Astrocyte (in vitro differentiated cells and primary cell): ENCODE measurements around the gene PXDN. TPM values are rescaled to one million over a fixed set of nuclear protein-coding genes. Genes with fewer than 3 reads are reported as not detected.
"Not testable (repeated sequence)": the region's sequence is repeated elsewhere in the genome, so short reads cannot be mapped to it uniquely, and the experiment has no call there.

Experiments used
- DNase-seq: peaks from one replicate; pipeline ENCODE4 v3.0.0-alpha.2; 2010; ENCODE audit warnings: low read depth
- FAIRE-seq: peaks from 2 replicates; lab custom pipeline; 2011; peaks lifted over from hg19 to GRCh38; lab: Jason Lieb, UNC
- H2AFZ ChIP-seq: 2 replicates; pipeline ENCODE4 v1.6.0; 2012; ENCODE audit warnings: low read depth, low read length, inconsistent platforms
- H3K27ac ChIP-seq: 2 replicates; pipeline ENCODE4 v1.5.1; 2011; ENCODE audit warnings: low read depth, low read length, inconsistent platforms
- H3K27me3 ChIP-seq: 2 replicates; pipeline ENCODE4 v1.6.0; 2011; ENCODE audit warnings: low read length, inconsistent platforms; ENCODE audit not compliant: insufficient read depth
- H3K36me3 ChIP-seq: 2 replicates; pipeline ENCODE4 v1.5.1; 2011; ENCODE audit warnings: low read length, inconsistent platforms; ENCODE audit not compliant: insufficient read depth
- H3K4me1 ChIP-seq: 2 replicates; pipeline ENCODE4 v1.5.1; 2011; ENCODE audit warnings: low read length, inconsistent platforms; ENCODE audit not compliant: insufficient read depth
- H3K4me2 ChIP-seq: 2 replicates; pipeline ENCODE4 v1.6.0; 2012; ENCODE audit warnings: low read length, inconsistent platforms
- H3K4me3 ChIP-seq: 2 replicates; pipeline ENCODE4 v1.5.1; 2011; ENCODE audit warnings: low read depth, mild to moderate bottlenecking, low read length, inconsistent platforms; ENCODE audit not compliant: insufficient read depth
- H3K79me2 ChIP-seq: 2 replicates; pipeline ENCODE4 v1.6.0; 2012; ENCODE audit warnings: mild to moderate bottlenecking, low read length, inconsistent platforms; ENCODE audit not compliant: insufficient read depth
- H3K9ac ChIP-seq: 2 replicates; pipeline ENCODE4 v1.6.0; 2012; ENCODE audit warnings: mild to moderate bottlenecking, low read length, inconsistent platforms
- H3K9me3 ChIP-seq: 2 replicates; pipeline ENCODE4 v1.5.1; 2012; ENCODE audit warnings: low read depth, mild to moderate bottlenecking, low read length, inconsistent platforms; ENCODE audit not compliant: insufficient read depth
- H4K20me1 ChIP-seq: 2 replicates; pipeline ENCODE4 v1.6.0; 2012; ENCODE audit warnings: low read length, inconsistent platforms; ENCODE audit not compliant: insufficient read depth
- H3K27ac Mint-ChIP-seq: one replicate; pipeline ENCODE4 v1.8.0; 2021; ENCODE audit warnings: mild to moderate bottlenecking, mixed read lengths; ENCODE audit not compliant: unreplicated experiment
- H3K27me3 Mint-ChIP-seq: one replicate; pipeline ENCODE4 v1.8.0; 2021; ENCODE audit warnings: low read depth, mixed read lengths; ENCODE audit not compliant: unreplicated experiment
- H3K36me3 Mint-ChIP-seq: one replicate; pipeline ENCODE4 v1.8.0; 2021; ENCODE audit warnings: low read depth, mixed read lengths; ENCODE audit not compliant: unreplicated experiment
- H3K4me1 Mint-ChIP-seq: one replicate; pipeline ENCODE4 v1.8.0; 2021; ENCODE audit warnings: low read depth, mixed read lengths; ENCODE audit not compliant: unreplicated experiment
- H3K4me3 Mint-ChIP-seq: one replicate; pipeline ENCODE4 v1.8.0; 2021; ENCODE audit warnings: mild to moderate bottlenecking, moderate library complexity, mixed read lengths; ENCODE audit not compliant: unreplicated experiment
- H3K9me3 Mint-ChIP-seq: one replicate; pipeline ENCODE4 v1.8.0; 2021; ENCODE audit warnings: mild to moderate bottlenecking, mixed read lengths; ENCODE audit not compliant: unreplicated experiment
- EZH2 ChIP-seq: IDR thresholded peaks from 2 replicates; pipeline ENCODE4 v1.6.1; 2012; ENCODE audit warnings: mild to moderate bottlenecking, low read length, inconsistent platforms; ENCODE audit not compliant: insufficient read depth
- total RNA-seq: library from RNA; stranded (reverse); gene quantifications from 2 replicates; pipeline ENCODE4 v1.2.1, GENCODE V29; 2021
- TF ChIP-seq, protein P1 (sequence below): IDR thresholded peaks from 2 replicates; pipeline ENCODE4 v1.5.1; 2011; ENCODE audit warnings: low read depth, mild to moderate bottlenecking, inconsistent platforms, low read length, moderate library complexity; ENCODE audit not compliant: insufficient read depth

The PXDN gene
- total RNA-seq, 1 donor from 2014 or later: 417 TPM

GRCh38 chr2:1727796-1728474 is 16.4 kb downstream of the PXDN start:
- no peaks in the 10 kb centered on the region for H3K36me3 ChIP-seq
- peak overlapping the region; percentile 95 for H3K9ac ChIP-seq
- Mint-ChIP-seq H3K27ac (peak overlapping the region; percentile 83), H3K27me3 (no peaks in the 10 kb centered on the region), H3K4me1 (peaks cover 46% of the 10 kb centered on the region), H3K36me3 (peaks cover 14% of the 10 kb centered on the region), H3K9me3 (peaks cover 4% of the 10 kb centered on the region), H3K4me3 (no peak overlapping the region)
- FAIRE-seq: no peak
- no peaks in the 10 kb centered on the region for H3K27me3 ChIP-seq
- H3K4me3 ChIP-seq: no peak overlapping the region
- peaks cover 83% of the 10 kb centered on the region for H3K79me2 ChIP-seq
- H3K4me1 ChIP-seq: peaks cover 55% of the 10 kb centered on the region
- H3K4me2 ChIP-seq: no peak overlapping the region
- H2AFZ ChIP-seq: no peak overlapping the region
- no peak for DNase-seq
- H3K9me3 ChIP-seq: no peaks in the 10 kb centered on the region
- no peak for TF ChIP-seq EZH2
- TF ChIP-seq, protein P1, sequence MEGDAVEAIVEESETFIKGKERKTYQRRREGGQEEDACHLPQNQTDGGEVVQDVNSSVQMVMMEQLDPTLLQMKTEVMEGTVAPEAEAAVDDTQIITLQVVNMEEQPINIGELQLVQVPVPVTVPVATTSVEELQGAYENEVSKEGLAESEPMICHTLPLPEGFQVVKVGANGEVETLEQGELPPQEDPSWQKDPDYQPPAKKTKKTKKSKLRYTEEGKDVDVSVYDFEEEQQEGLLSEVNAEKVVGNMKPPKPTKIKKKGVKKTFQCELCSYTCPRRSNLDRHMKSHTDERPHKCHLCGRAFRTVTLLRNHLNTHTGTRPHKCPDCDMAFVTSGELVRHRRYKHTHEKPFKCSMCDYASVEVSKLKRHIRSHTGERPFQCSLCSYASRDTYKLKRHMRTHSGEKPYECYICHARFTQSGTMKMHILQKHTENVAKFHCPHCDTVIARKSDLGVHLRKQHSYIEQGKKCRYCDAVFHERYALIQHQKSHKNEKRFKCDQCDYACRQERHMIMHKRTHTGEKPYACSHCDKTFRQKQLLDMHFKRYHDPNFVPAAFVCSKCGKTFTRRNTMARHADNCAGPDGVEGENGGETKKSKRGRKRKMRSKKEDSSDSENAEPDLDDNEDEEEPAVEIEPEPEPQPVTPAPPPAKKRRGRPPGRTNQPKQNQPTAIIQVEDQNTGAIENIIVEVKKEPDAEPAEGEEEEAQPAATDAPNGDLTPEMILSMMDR: no peak
- H3K27ac ChIP-seq: peak overlapping the region; percentile 100
- peaks cover 19% of the 10 kb centered on the region for H4K20me1 ChIP-seq

DNA sequence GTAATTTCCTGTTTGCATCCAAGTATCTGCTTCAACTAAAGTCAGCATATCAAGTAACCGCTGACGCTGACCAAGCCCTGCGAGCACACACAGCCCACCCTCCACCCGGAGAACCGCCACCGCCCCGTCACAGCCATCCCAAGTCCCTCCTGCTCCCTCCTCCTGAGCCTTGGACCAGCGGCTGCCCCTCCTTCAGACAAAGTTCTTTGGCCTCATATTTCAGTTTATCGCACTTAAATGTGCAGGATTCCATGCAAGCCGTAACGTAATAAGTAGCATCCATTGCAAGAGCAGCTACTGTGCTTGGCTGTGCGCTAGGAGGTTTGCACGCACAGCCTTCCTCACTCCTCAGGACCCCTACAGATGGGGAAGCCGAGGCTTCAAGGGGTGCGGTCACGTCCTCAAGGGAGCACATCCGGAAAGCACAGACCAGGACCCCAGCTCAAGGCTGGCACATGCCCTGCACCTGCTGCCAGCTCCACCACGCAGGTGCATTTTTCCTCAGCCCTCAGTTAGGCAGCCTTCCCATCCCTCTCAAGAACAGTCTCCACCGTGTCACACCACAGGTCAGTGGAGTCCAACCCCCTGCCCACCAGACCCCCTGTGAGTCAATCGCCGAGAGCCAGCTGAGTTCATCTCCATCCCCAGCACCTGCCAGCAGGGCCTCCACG is 17.1 kb downstream of the PXDN start:
- peaks cover 46% of the 10 kb centered on the region for H3K4me1 Mint-ChIP-seq
- Histone ChIP-seq H3K4me3 (no peak overlapping the region), H3K79me2 (peaks cover 83% of the 10 kb centered on the region), H3K9me3 (no peaks in the 10 kb centered on the region), H3K4me2 (peak overlapping the region; percentile 30), H3K9ac (peak overlapping the region; percentile 15), H3K4me1 (peaks cover 55% of the 10 kb centered on the region), H4K20me1 (peaks cover 19% of the 10 kb centered on the region), H3K36me3 (no peaks in the 10 kb centered on the region), H2AFZ (no peak overlapping the region), H3K27ac (no peak overlapping the region), H3K27me3 (no peaks in the 10 kb centered on the region)
- DNase-seq: no peak
- H3K27ac Mint-ChIP-seq: no peak overlapping the region
- no peaks in the 10 kb centered on the region for H3K27me3 Mint-ChIP-seq
- H3K9me3 Mint-ChIP-seq: no peaks in the 10 kb centered on the region
- no peak for FAIRE-seq
- H3K4me3 Mint-ChIP-seq: no peak overlapping the region
- no peak for TF ChIP-seq EZH2
- TF ChIP-seq, protein P1: no peak
- H3K36me3 Mint-ChIP-seq: peaks cover 8% of the 10 kb centered on the region

DNA sequence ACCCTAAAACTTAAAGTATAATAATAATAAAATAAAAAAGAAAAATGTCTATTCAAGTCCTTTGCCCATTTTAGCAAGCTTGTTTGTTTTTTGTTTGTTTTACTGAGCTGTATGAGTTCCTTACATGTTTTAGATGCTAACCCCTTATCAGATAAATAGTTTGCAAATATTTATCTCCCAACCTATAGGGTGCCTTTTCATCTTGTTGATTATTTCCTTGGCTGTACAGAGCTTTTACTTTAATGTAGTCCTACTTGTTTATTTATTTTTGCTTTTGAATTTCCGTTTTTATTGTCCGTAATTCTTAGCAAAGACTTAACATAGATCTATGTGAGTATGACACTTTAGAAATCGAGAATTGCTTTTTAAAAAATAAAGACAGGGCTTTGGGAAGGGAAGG is 17.8 kb downstream of the PXDN start:
- Mint-ChIP-seq H3K27ac (peak overlapping the region; percentile 28), H3K4me1 (peaks cover 41% of the 10 kb centered on the region), H3K27me3 (no peaks in the 10 kb centered on the region), H3K4me3 (no peak overlapping the region), H3K36me3 (peaks cover 1% of the 10 kb centered on the region), H3K9me3 (no peaks in the 10 kb centered on the region)
- H3K27ac ChIP-seq: no peak overlapping the region
- peaks cover 53% of the 10 kb centered on the region for H3K4me1 ChIP-seq
- H3K79me2 ChIP-seq: peaks cover 81% of the 10 kb centered on the region
- peak overlapping the region; percentile 15 for H3K9ac ChIP-seq
- TF ChIP-seq EZH2: no peak
- TF ChIP-seq, protein P1: no peak
- H4K20me1 ChIP-seq: peaks cover 19% of the 10 kb centered on the region
- no peak overlapping the region for H3K4me3 ChIP-seq
- DNase-seq: no peak
- H3K9me3 ChIP-seq: no peaks in the 10 kb centered on the region
- no peaks in the 10 kb centered on the region for H3K36me3 ChIP-seq
- no peak overlapping the region for H2AFZ ChIP-seq
- H3K27me3 ChIP-seq: no peaks in the 10 kb centered on the region
- FAIRE-seq: no peak
- H3K4me2 ChIP-seq: peak overlapping the region; percentile 30

DNA sequence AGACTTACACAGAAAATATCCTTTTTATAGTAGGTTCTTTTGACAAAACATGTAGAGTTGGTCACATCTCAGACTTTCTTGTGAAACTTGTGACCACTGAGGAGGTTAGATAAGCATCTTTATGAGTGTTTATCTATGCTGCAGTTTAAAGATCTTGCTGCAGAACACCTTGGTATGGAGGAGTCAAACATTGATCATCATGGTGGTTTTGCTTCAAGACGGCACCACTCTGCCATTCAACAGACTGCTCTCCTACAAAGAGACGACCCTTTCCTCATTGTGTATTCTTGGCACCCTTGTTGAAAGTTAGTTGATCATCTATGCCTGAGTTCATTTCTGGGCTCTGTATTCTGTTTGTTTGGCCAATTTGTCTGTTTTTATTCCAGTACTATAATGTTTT is 20.0 kb downstream of the PXDN start:
- not testable (repeated sequence) for H3K4me3 ChIP-seq, H3K27me3 Mint-ChIP-seq, DNase-seq, H3K4me3 Mint-ChIP-seq, H3K9ac ChIP-seq, H3K9me3 Mint-ChIP-seq, H3K36me3 Mint-ChIP-seq, H3K9me3 ChIP-seq, H3K36me3 ChIP-seq, H2AFZ ChIP-seq, H3K27ac Mint-ChIP-seq, H3K4me2 ChIP-seq, H3K27me3 ChIP-seq
- Histone ChIP-seq H4K20me1 (peaks cover 32% of the 10 kb centered on the region), H3K79me2 (peaks cover 77% of the 10 kb centered on the region), H3K4me1 (peaks cover 45% of the 10 kb centered on the region), H3K27ac (peak overlapping the region; percentile 99)
- FAIRE-seq: peak; percentile 96
- peaks cover 34% of the 10 kb centered on the region for H3K4me1 Mint-ChIP-seq
